OCI-LY1 (cell line): ENCODE measurements around the gene TMEM62.
A peak's percentile ranks its signal among the peaks of the same experiment; 100 is the strongest.

ENCODE experiments used
- H2AFZ ChIP-seq: fragments of 200-600 bp; sonication (generic), shearing (Covaris generic); 2 replicates; pipeline ENCODE4 v1.6.0; 2014; ENCODE audit warnings: antibody characterized with exemption, mild to moderate bottlenecking, low read length
- H3F3A ChIP-seq: fragments of 200-600 bp; sonication (generic), shearing (Covaris generic); 2 replicates; pipeline ENCODE4 v1.6.0; 2014; ENCODE audit warnings: mild to moderate bottlenecking, antibody characterized with exemption, low read length, moderate library complexity; ENCODE audit not compliant: insufficient read depth
- H3K27ac ChIP-seq: fragments of 200-600 bp; sonication (generic); 2 replicates; pipeline ENCODE4 v1.5.1; 2014; ENCODE audit warnings: low read length, mixed run types, mild to moderate bottlenecking, low read depth; ENCODE audit not compliant: poor library complexity, severe bottlenecking
- H3K27me3 ChIP-seq: fragments of 200-600 bp; sonication (generic); 2 replicates; pipeline ENCODE4 v1.6.0; 2014; ENCODE audit warnings: antibody characterized with exemption, mild to moderate bottlenecking, low read length, moderate library complexity; ENCODE audit not compliant: insufficient read depth
- H3K36me3 ChIP-seq: fragments of 200-600 bp; sonication (generic); 2 replicates; pipeline ENCODE4 v1.6.1; 2014; ENCODE audit warnings: mild to moderate bottlenecking, antibody characterized with exemption, low read length, moderate library complexity, mixed read lengths; ENCODE audit not compliant: insufficient read depth
- H3K4me1 ChIP-seq: fragments of 200-600 bp; sonication (generic); 2 replicates; pipeline ENCODE4 v1.5.1; 2014; ENCODE audit warnings: mild to moderate bottlenecking, low read length, moderate library complexity; ENCODE audit not compliant: insufficient read depth, severe bottlenecking
- H3K4me2 ChIP-seq: fragments of 200-600 bp; sonication (generic), shearing (Covaris generic); 2 replicates; pipeline ENCODE4 v1.6.1; 2014; ENCODE audit warnings: low read length
- H3K4me3 ChIP-seq: fragments of 200-600 bp; sonication (generic); 2 replicates; pipeline ENCODE4 v1.5.1; 2014; ENCODE audit warnings: low read length, low read depth, mild to moderate bottlenecking, mixed read lengths; ENCODE audit not compliant: poor library complexity, severe bottlenecking
- H3K79me2 ChIP-seq: fragments of 200-600 bp; shearing (Covaris generic); 2 replicates; pipeline ENCODE4 v1.6.1; 2016; ENCODE audit warnings: mixed run types, low read length, mixed read lengths; ENCODE audit not compliant: insufficient read depth
- H3K9ac ChIP-seq: fragments of 200-600 bp; sonication (generic), shearing (Covaris generic); 2 replicates; pipeline ENCODE4 v1.6.1; 2014; ENCODE audit warnings: mild to moderate bottlenecking, low read length, mixed read lengths
- H3K9me2 ChIP-seq: fragments of 200-600 bp; sonication (generic), shearing (Covaris generic); 2 replicates; pipeline ENCODE4 v1.6.1; 2014; ENCODE audit warnings: low read depth, mild to moderate bottlenecking, low read length, mixed read lengths
- H3K9me3 ChIP-seq: fragments of 200-600 bp; shearing (Covaris generic); 2 replicates; pipeline ENCODE4 v1.6.1; 2014; ENCODE audit warnings: low read length, mixed read lengths
- H4K20me1 ChIP-seq: fragments of 200-600 bp; sonication (generic), shearing (Covaris generic); 2 replicates; pipeline ENCODE4 v1.6.0; 2016; ENCODE audit warnings: mild to moderate bottlenecking, low read length; ENCODE audit not compliant: insufficient read depth
- CTCF ChIP-seq: fragments of 200-600 bp; sonication (generic), shearing (Covaris generic); IDR thresholded peaks from 2 replicates; pipeline ENCODE4 v1.5.1; 2017; ENCODE audit warnings: mild to moderate bottlenecking, antibody characterized with exemption, low read length, moderate library complexity, mixed read lengths
- EZH2 ChIP-seq: fragments of 200-600 bp; sonication (generic), shearing (Covaris generic); IDR thresholded peaks from 2 replicates; pipeline ENCODE4 v1.8.0; 2017; ENCODE audit warnings: borderline replicate concordance, mixed run types, mild to moderate bottlenecking, antibody characterized with exemption, low read length, moderate library complexity, mixed read lengths

TMEM62 gene

GRCh38 chr15:43103907-43104306 is 29.5 kb upstream of the TMEM62 start:
- Histone ChIP-seq H3K4me2 (peak overlapping the region; percentile 97), H3K4me3 (peak overlapping the region; percentile 81)

GRCh38 chr15:43104426-43104825 is 29.0 kb upstream of the TMEM62 start:
- H3K4me3 ChIP-seq = peak overlapping the region; percentile 81
- no peaks in the 10 kb centered on the region for H3K9me2 ChIP-seq
- no peaks in the 10 kb centered on the region for H3F3A ChIP-seq
- H3K4me1 ChIP-seq = peaks cover 24% of the 10 kb centered on the region
- no peak overlapping the region for H2AFZ ChIP-seq
- TF ChIP-seq EZH2 (no peak), CTCF (no peak)
- no peaks in the 10 kb centered on the region for H3K27me3 ChIP-seq
- peak overlapping the region; percentile 97 for H3K4me2 ChIP-seq
- H3K79me2 ChIP-seq = peaks cover 42% of the 10 kb centered on the region
- no peak overlapping the region for H3K27ac ChIP-seq
- no peaks in the 10 kb centered on the region for H4K20me1 ChIP-seq
- no peaks in the 10 kb centered on the region for H3K9me3 ChIP-seq
- peaks cover 43% of the 10 kb centered on the region for H3K36me3 ChIP-seq
- peak overlapping the region; percentile 11; the same call in 1 of the 2 replicates for H3K9ac ChIP-seq

More at GRCh38 chr15:43103907-43104306, 29.5 kb upstream of the TMEM62 start:
- Histone ChIP-seq H3F3A (no peaks in the 10 kb centered on the region), H3K9me3 (no peaks in the 10 kb centered on the region), H3K36me3 (peaks cover 45% of the 10 kb centered on the region), H2AFZ (no peak overlapping the region), H4K20me1 (no peaks in the 10 kb centered on the region), H3K79me2 (peaks cover 45% of the 10 kb centered on the region), H3K27ac (no peak overlapping the region), H3K9me2 (no peaks in the 10 kb centered on the region), H3K9ac (no peak overlapping the region), H3K4me1 (peaks cover 24% of the 10 kb centered on the region), H3K27me3 (no peaks in the 10 kb centered on the region)
- TF ChIP-seq EZH2 (no peak), CTCF (no peak)

- no peaks in the 10 kb centered on the region for H3K9me2 ChIP-seq
- H3K9ac ChIP-seq = peak overlapping the region; percentile 80
- peak overlapping the region; percentile 49 for H3K27ac ChIP-seq
- H3K27me3 ChIP-seq = no peaks in the 10 kb centered on the region
- no peak overlapping the region for H2AFZ ChIP-seq
- peak overlapping the region; percentile 81 for H3K4me3 ChIP-seq
- peaks cover 24% of the 10 kb centered on the region for H3K4me1 ChIP-seq
- H3K9me3 ChIP-seq = no peaks in the 10 kb centered on the region
- no peaks in the 10 kb centered on the region for H3F3A ChIP-seq
- peaks cover 35% of the 10 kb centered on the region for H3K36me3 ChIP-seq
- peak overlapping the region; percentile 97 for H3K4me2 ChIP-seq
- H4K20me1 ChIP-seq = no peaks in the 10 kb centered on the region
- TF ChIP-seq EZH2 = no peak
- TF ChIP-seq CTCF = no peak
- H3K79me2 ChIP-seq = peaks cover 39% of the 10 kb centered on the region
These were observed 28.2 kb upstream of the TMEM62 start for GRCh38 chr15:43105077-43105736.
